ENCODE data around the gene TPRX1. TPM values are rescaled to one million over a fixed set of nuclear protein-coding genes. Genes with fewer than 3 reads are reported as not detected.

Gene TPRX1
- total RNA-seq, 1 donor from 2014 or later = not detected

DNA sequence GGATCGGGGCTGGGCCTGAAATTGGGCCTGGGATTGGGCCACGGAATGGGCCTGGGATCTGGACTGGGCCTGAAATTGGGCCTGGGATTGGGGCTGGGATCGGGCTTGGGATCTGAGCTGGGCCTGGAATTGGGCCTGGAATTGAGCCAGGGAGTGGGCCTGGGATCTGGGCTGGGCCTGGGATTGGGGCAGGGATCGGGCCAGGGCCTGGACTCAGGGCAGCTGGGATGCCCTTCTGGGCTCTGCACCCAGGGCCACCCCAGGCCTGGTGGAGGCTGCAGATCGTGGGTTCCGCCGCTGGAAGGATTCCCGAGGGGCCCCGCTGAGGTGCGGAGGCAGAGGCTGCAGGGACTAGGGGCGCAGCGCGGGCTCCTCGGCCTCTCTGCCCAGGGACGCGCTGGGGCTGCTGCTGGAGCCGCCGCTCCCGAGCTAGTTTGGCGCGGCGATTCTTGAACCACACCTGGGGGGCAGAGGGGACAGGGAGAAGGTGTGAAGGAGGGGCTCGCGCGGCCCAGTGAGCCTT is 1.8 kb downstream of the TPRX1 start:
- H3K27me3 Mint-ChIP-seq (ENCODE audit: unreplicated experiment) = peaks cover 3% of the 10 kb centered on the region
- no peaks in the 10 kb centered on the region for H3K36me3 Mint-ChIP-seq (ENCODE audit: low read depth, unreplicated experiment)
- no peak overlapping the region for H3K27ac Mint-ChIP-seq (ENCODE audit: unreplicated experiment)
- no peak for DNase-seq (ENCODE audit: low spot score)
- no peaks in the 10 kb centered on the region for H3K9me3 Mint-ChIP-seq (ENCODE audit: unreplicated experiment)
- no peak overlapping the region for H3K4me3 Mint-ChIP-seq (ENCODE audit: unreplicated experiment)
- no peaks in the 10 kb centered on the region for H3K4me1 Mint-ChIP-seq (ENCODE audit: unreplicated experiment)
- TF ChIP-seq, protein P1, sequence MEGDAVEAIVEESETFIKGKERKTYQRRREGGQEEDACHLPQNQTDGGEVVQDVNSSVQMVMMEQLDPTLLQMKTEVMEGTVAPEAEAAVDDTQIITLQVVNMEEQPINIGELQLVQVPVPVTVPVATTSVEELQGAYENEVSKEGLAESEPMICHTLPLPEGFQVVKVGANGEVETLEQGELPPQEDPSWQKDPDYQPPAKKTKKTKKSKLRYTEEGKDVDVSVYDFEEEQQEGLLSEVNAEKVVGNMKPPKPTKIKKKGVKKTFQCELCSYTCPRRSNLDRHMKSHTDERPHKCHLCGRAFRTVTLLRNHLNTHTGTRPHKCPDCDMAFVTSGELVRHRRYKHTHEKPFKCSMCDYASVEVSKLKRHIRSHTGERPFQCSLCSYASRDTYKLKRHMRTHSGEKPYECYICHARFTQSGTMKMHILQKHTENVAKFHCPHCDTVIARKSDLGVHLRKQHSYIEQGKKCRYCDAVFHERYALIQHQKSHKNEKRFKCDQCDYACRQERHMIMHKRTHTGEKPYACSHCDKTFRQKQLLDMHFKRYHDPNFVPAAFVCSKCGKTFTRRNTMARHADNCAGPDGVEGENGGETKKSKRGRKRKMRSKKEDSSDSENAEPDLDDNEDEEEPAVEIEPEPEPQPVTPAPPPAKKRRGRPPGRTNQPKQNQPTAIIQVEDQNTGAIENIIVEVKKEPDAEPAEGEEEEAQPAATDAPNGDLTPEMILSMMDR (IDR thresholded peaks at IDR 0.05; ENCODE audit: unreplicated experiment) = no peak

DNA sequence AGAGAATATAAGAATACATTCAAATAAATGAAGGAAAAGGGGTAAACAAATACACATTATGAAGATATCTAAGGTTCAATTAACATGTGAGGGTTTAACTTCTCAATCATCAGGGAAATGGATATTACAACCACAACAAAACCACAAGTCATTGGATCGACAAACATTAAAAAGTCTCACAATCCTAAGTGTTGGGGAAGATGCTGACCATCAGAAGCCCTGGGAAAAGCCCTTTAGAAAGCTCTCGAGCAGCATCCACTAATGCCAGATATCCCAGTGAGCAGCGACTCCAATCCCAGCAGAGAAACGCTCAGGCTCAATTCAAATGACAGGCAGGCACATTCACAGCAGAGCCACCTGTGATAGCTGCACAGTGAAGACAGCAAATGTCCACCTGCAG is 3.1 kb downstream of the TPRX1 start:
- Mint-ChIP-seq H3K4me1 (ENCODE audit: unreplicated experiment) (no peaks in the 10 kb centered on the region), H3K27me3 (ENCODE audit: unreplicated experiment) (peaks cover 3% of the 10 kb centered on the region), H3K4me3 (ENCODE audit: unreplicated experiment) (no peak overlapping the region), H3K9me3 (ENCODE audit: unreplicated experiment) (no peaks in the 10 kb centered on the region), H3K27ac (ENCODE audit: unreplicated experiment) (no peak overlapping the region), H3K36me3 (ENCODE audit: low read depth, unreplicated experiment) (no peaks in the 10 kb centered on the region)
- DNase-seq (ENCODE audit: low spot score) = no peak
- TF ChIP-seq, protein P1 (IDR thresholded peaks at IDR 0.05; ENCODE audit: unreplicated experiment) = no peak

- H3K4me3 Mint-ChIP-seq (ENCODE audit: unreplicated experiment) = no peak overlapping the region
- TF ChIP-seq, protein P1 (IDR thresholded peaks at IDR 0.05; ENCODE audit: unreplicated experiment) = no peak
- no peaks in the 10 kb centered on the region for H3K9me3 Mint-ChIP-seq (ENCODE audit: unreplicated experiment)
- no peak for DNase-seq (ENCODE audit: low spot score)
- H3K27me3 Mint-ChIP-seq (ENCODE audit: unreplicated experiment) = peaks cover 3% of the 10 kb centered on the region
- H3K4me1 Mint-ChIP-seq (ENCODE audit: unreplicated experiment) = no peaks in the 10 kb centered on the region
- no peaks in the 10 kb centered on the region for H3K36me3 Mint-ChIP-seq (ENCODE audit: low read depth, unreplicated experiment)
- no peak overlapping the region for H3K27ac Mint-ChIP-seq (ENCODE audit: unreplicated experiment)
These were observed 5.5 kb downstream of the TPRX1 start for GRCh38 chr19:47798904-47799266.

GRCh38 chr19:47797996-47798903 is 6.1 kb downstream of the TPRX1 start:
- H3K27me3 Mint-ChIP-seq (ENCODE audit: unreplicated experiment) = peaks cover 3% of the 10 kb centered on the region
- H3K9me3 Mint-ChIP-seq (ENCODE audit: unreplicated experiment) = no peaks in the 10 kb centered on the region
- H3K36me3 Mint-ChIP-seq (ENCODE audit: low read depth, unreplicated experiment) = no peaks in the 10 kb centered on the region
- no peak for DNase-seq (ENCODE audit: low spot score)
- TF ChIP-seq, protein P1 (IDR thresholded peaks at IDR 0.05; ENCODE audit: unreplicated experiment) = no peak
- H3K4me3 Mint-ChIP-seq (ENCODE audit: unreplicated experiment) = no peak overlapping the region
- H3K4me1 Mint-ChIP-seq (ENCODE audit: unreplicated experiment) = no peaks in the 10 kb centered on the region
- H3K27ac Mint-ChIP-seq (ENCODE audit: unreplicated experiment) = no peak overlapping the region

GRCh38 chr19:47796785-47797184 is 7.6 kb downstream of the TPRX1 start:
- H3K4me3 Mint-ChIP-seq (ENCODE audit: unreplicated experiment) = no peak overlapping the region
- H3K27ac Mint-ChIP-seq (ENCODE audit: unreplicated experiment) = no peak overlapping the region
- H3K27me3 Mint-ChIP-seq (ENCODE audit: unreplicated experiment) = peaks cover 3% of the 10 kb centered on the region
- no peaks in the 10 kb centered on the region for H3K36me3 Mint-ChIP-seq (ENCODE audit: low read depth, unreplicated experiment)
- no peaks in the 10 kb centered on the region for H3K9me3 Mint-ChIP-seq (ENCODE audit: unreplicated experiment)
- no peaks in the 10 kb centered on the region for H3K4me1 Mint-ChIP-seq (ENCODE audit: unreplicated experiment)
- TF ChIP-seq, protein P1 (IDR thresholded peaks at IDR 0.05; ENCODE audit: unreplicated experiment) = no peak
- no peak for DNase-seq (ENCODE audit: low spot score)
